ENCODE results near the gene UBIAD1. TPM values are rescaled to one million over a fixed set of nuclear protein-coding genes. Genes with fewer than 3 reads are reported as not detected.

The UBIAD1 gene
- total and polyA plus RNA-seq, 10 of the 15 experiments (the other 5 are each of a cell fraction or from before 2014, with no cell fraction given), result 4.5 to 23.8 (median 16.0) TPM

GRCh38 chr1:11335417-11336056, 62.5 kb downstream of the UBIAD1 start (continued):
- TF ChIP-seq EED (IDR thresholded peaks at IDR 0.05; ENCODE audit: low read depth) (peak; percentile 24; the same call in 1 of the 2 replicates), TBL1XR1 (IDR thresholded peaks at IDR 0.05; ENCODE audit: low read depth, low read length) (no peak), ZNF622 (IDR thresholded peaks at IDR 0.05) (no peak), RELA (IDR thresholded peaks at IDR 0.05; ENCODE audit: borderline replicate concordance, partially characterized antibody) (peak; percentile 26), POU2F2 (IDR thresholded peaks at IDR 0.05; ENCODE audit: borderline replicate concordance, low read depth, low read length) (no peak), PAX8 (IDR thresholded peaks at IDR 0.05) (no peak), STAT1 (conservative IDR thresholded peaks at IDR 0.05) (no peak), CREB1 (IDR thresholded peaks at IDR 0.05; ENCODE audit: low read depth) (0 out of 2 replicates have a peak, but pooled peaks have one; percentile 31), BHLHE40 (IDR thresholded peaks at IDR 0.05; ENCODE audit: borderline replicate concordance in 1 of 2, low read depth in 2 of 2, low read length in 1 of 2) (peak; percentile 56 to 81; a peak in 3 of 4 replicates), MTA2 (IDR thresholded peaks at IDR 0.05; ENCODE audit: low read depth) (peak; percentile 82), BCL3 (IDR thresholded peaks at IDR 0.05; ENCODE audit: borderline replicate concordance, insufficient read depth, low read depth, low read length, poor library complexity, severe bottlenecking) (no peak), ZNF207 (IDR thresholded peaks at IDR 0.05; ENCODE audit: borderline replicate concordance) (peak; percentile 48; the same call in 1 of the 2 replicates), PAX5 (IDR thresholded peaks at IDR 0.05; ENCODE audit: borderline replicate concordance, low read depth, low read length) (peak; percentile 65; the same call in 1 of the 2 replicates), RCOR1 (conservative IDR thresholded peaks at IDR 0.05; ENCODE audit: low read depth, low read length) (0 out of 2 replicates have a peak, but pooled peaks have one; percentile 58), POLR2AphosphoS5 (IDR thresholded peaks at IDR 0.05; ENCODE audit: low read length) (no peak), ZNF24 (IDR thresholded peaks at IDR 0.05) (no peak), ESRRA (IDR thresholded peaks at IDR 0.05; ENCODE audit: low read length) (no peak), CBX3 (IDR thresholded peaks at IDR 0.05; ENCODE audit: borderline replicate concordance, low read depth) (no peak), ETV6 (conservative IDR thresholded peaks at IDR 0.05 in 1 of 2, IDR thresholded peaks at IDR 0.05 in 1 of 2; ENCODE audit: borderline replicate concordance in 1 of 2, low read depth in 1 of 2) (no peak), ZNF217 (IDR thresholded peaks at IDR 0.05) (peak; percentile 24; the same call in 1 of the 2 replicates), SREBF1 (IDR thresholded peaks at IDR 0.05; ENCODE audit: low read length) (no peak), NR2C2 (IDR thresholded peaks at IDR 0.05; ENCODE audit: borderline replicate concordance, control insufficient read depth, insufficient read length, low read depth) (no peak), ZBED1 (IDR thresholded peaks at IDR 0.05; ENCODE audit: borderline replicate concordance) (no peak), BACH1 (IDR thresholded peaks at IDR 0.05; ENCODE audit: borderline replicate concordance) (no peak; the same call in 1 of the 2 replicates), IKZF2 (IDR thresholded peaks at IDR 0.05) (peak; percentile 60 to 64; a peak in 3 of 4 replicates), IRF4 (IDR thresholded peaks at IDR 0.05; ENCODE audit: low read depth, low read length) (peak; percentile 93), TCF3 (IDR thresholded peaks at IDR 0.05; ENCODE audit: borderline replicate concordance, insufficient read depth, low read depth, low read length) (no peak), NR2C1 (IDR thresholded peaks at IDR 0.05) (no peak), EZH2 (IDR thresholded peaks at IDR 0.05; ENCODE audit: borderline replicate concordance, control insufficient read depth, low read depth, low read length) (no peak), POLR2A (IDR thresholded peaks at IDR 0.05; ENCODE audit: low read depth, low read length) (no peak), YBX1 (IDR thresholded peaks at IDR 0.05) (no peak), MYC (IDR thresholded peaks at IDR 0.05; ENCODE audit: insufficient read depth, insufficient read length, insufficient replicate concordance, low read length, severe bottlenecking) (no peak), NRF1 (conservative IDR thresholded peaks at IDR 0.05; ENCODE audit: low read depth, low read length) (no peak)

All from GM12878 (cell line).